DLD1 (cell line): ENCODE results near the gene ID3.

ENCODE experiments used
- in situ Hi-C: cut with HindIII; loops from 2 replicates; pipeline ENCODE4 v1.10.0; 2017; ENCODE audit warnings: low sequenced_read_pairs

The ID3 gene

DNA sequence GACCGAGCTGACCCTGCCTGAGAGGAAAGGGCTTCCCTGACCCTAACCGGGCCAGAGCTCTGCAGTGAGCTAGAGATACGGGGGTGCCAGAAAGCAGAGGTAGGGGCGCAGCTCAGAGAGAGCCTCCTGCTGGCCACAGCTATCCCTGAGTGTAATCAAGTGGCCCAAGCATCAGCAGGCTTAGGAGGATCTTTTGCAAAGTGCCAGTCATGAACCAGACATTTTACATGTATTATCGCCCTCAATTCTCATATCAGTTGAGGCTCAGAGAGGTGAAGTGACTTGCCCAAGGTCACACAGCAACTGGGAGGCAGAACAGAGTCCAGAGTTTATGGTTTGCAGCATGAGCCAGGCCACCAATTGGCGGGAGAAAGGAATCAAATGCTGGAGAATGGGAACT, 7.0 kb upstream of the ID3 start:
- in situ Hi-C loops = no loop called here

DNA sequence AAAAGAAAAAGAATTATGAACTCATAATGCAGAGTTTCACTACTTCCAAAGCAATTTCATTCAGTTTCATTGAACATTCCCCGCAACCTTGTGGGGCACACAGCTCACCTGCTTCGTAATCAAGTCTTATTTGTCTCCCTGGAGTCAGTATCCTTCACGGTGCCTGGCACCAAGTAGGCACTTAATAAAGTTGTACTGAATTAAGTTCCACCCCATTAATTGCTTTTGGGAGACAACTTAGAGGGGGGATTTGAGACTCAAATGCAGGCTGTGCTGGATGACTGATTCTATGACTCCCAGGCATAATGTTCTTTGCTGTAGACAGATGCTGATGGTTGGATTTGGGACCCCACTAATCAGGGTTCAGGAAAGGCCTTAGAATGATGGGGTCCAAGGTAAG, 6.5 kb upstream of the ID3 start:
- in situ Hi-C loops = no loop called here

DNA sequence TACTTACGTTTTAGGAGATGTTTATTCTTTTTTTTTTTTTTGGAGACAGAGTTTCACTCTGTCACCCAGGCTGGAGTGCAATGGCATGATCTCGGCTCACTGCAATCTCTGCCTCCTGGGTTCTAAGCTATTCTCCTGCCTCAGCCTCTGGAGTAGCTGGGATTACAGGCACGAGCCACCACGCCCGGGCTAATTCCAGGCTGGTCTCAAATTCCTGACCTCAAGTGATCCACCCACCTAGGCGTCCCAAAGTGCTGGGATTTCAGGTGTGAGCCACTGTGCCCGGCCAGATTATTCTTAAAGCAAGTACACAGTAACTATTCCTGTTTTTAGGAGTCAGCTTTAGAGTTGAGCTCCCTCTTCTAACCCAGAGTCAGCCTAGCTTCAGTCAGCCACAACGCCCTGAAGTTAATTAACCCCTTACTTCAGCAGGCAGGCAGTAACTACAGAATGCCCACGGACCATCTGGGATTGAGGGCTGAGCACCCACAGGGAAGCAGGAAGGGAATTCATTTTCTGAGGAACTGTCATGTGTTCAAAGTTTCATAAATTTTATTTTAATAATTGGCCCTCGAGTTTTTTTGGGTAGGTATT, 5.3 kb upstream of the ID3 start:
- in situ Hi-C loops = no loop called here

DNA sequence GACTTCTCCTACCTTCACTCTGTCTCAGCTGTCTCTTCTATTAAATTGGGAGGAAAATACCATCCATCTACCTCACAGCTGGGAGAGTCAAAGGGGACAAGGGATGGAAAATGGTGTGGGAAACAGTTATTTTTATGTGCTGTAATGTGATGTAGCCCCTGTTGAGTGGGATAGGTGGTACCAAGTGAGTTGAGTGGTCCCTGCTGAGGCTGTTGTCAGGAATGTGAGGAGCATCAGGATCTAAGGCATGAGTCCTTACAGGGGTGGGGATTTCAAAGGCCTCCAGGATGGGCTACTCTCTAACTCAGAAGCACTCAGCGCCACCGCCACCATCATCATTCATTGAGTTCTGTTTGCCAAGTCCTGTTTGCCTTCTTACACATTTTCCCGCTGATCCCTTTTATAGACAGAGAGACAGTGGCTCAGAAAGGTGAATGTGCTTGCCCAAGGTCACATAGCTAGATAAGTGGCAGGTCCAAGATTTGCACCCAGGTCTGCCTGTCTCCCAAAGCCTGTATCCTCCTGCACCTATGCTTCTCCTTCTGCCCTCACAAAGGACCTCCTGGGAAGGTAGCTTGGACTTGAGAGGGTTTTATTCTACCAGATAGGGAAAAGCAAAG, 4.6 kb upstream of the ID3 start:
- in situ Hi-C loops = no loop called here

DNA sequence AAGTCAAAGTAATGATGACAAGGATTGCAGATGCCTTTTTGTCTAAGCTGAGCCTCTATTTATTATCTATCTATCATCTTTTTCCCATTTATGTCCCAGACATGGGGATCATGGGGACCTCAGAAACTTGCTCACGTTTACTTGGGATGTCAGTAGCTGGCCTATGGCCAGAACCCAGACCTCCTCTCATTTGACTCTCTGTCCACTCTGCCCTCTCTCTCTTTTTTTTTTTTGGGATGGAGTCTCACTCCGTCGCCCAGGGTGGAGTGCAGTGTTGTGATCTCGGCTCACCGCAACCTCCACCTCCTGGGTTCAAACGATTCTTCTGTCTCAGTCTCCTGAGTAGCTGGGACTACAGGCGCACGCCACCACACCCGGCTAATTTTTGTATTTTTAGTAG, 3.7 kb upstream of the ID3 start:
- in situ Hi-C loops = no loop called here

DNA sequence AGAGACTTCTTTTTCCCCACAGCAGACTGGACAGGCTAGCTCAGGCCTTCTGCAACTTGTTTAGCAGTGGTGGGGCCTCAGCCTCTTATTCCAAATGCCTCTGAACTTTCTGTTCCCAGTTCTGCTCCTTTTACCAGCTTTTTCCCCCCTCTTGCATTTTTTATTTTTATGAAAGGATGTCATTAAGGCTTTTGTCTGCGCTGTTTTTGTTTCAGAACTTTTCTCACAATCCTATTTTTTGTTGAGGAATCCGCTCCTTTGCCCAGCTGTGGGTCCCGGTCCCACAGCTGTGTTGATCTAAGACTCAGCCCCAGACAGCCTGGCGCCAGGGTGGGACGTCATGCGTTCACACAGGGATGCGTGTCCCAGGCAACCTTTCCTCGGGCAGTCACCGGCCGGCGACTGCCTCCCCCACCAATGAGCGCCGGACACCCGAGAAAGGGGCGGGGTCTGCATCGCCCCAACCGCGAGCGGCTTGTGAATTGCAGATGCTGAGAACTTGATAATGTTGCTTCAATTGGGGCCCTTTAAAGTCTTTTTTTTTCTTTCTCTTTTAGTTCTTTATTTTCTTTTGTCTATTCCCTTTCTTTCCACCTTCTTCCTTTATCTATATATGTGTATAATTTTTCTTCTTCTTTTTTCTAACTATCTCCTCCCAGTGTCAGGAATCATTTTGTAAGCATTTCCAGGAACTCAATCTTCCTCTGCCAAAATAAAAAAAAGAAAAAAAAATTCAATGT, 3.0 kb upstream of the ID3 start:
- in situ Hi-C loops = no loop called here

DNA sequence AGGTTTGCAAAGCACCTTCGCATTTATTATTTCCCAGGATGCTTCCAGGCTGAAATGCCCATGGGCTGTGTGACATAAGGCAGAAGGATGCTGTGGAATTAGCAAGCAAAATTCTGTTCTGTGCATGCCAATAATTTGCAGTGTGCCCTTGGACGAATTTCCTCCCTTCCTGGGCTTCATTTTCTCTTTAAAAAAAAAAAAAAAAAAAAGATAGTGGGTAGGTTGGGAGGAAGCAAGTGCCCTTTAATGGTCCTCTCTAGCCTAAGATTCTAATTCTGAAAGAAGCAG, 2.5 kb upstream of the ID3 start:
- in situ Hi-C loops = no loop called here

DNA sequence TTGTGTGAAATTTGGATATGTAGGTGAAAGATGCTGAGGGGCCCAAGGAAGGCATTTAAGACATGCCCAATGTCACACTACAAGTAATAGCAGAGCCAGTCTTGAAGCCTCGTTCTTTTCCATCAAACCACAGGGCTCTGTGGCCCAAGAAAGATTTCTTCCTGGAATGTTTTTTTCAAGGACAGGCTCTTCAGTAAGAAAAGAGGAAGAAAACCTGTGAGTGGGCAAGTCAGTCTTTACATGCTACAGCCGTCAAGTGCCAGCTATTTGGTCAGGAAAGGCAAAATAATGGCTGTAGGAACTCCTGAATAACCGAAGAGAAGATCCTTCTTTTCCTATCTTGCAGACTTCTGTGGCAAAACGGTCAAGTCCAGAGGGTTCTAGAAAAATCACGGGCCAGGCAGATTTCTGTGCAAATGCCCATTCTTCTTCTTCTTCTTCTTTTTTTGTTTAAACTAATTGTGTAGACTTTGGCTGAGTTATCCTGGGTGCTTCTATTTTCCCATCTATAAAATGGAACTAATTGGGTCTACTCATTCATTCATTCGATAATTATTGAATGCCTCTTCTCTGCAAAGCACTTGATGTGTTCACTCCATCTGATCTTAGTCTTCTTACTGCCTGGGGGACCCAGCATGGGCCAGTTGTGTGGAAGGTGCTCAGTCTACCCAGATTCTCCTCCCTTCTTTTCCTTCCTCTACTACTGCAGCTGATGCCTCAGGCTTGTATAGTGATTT, 1.9 kb upstream of the ID3 start:
- in situ Hi-C loops = no loop called here

DNA sequence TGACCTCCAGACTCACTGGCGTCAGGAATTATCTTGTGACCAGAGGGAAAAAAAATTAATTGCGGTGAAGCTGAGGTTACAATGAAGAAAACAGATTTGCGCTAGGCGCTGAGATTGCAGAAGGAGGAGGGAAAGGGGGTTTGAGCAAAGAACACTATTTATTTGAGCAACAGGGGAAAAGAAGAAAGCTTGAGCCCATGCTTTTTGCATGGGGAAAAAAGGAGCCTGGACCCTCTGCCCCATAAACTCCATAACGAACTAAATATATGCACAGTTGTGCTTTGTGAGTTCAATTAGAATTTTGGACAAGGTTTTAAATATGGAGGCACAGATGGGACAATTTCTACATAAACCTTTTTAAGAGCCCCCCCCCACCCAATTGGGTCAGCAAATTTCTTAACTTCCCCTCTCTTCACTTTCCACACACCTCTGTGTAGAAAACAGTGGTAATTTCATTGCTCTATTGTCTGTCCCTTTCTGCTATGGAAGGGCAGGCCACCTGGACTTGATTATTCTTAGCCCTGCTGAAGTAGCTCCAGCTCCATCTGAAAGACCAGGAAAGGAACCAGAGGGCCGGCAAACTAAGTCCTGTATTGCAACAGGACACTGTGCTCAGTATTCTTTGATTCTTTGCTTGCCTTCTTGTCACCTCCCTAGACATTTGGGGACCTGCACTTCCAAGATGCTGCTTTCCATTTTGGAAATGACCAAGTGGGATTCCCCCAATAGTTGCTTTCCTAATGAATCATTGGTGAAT, 862 bp upstream of the ID3 start:
- in situ Hi-C loops = no loop called here

DNA sequence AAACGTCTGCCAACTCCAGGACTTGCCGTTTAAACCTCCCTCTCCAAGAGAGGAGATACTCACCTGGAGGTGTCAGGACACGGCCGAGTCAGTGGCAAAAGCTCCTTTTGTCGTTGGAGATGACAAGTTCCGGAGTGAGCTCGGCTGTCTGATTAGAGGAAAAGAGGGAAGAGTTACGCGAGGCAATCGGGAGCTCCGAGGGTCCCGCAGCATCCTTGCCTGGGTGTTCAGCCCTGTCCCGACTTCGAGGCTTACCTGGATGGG, 497 bp downstream of the ID3 start:
- in situ Hi-C loops = no loop called here

DNA sequence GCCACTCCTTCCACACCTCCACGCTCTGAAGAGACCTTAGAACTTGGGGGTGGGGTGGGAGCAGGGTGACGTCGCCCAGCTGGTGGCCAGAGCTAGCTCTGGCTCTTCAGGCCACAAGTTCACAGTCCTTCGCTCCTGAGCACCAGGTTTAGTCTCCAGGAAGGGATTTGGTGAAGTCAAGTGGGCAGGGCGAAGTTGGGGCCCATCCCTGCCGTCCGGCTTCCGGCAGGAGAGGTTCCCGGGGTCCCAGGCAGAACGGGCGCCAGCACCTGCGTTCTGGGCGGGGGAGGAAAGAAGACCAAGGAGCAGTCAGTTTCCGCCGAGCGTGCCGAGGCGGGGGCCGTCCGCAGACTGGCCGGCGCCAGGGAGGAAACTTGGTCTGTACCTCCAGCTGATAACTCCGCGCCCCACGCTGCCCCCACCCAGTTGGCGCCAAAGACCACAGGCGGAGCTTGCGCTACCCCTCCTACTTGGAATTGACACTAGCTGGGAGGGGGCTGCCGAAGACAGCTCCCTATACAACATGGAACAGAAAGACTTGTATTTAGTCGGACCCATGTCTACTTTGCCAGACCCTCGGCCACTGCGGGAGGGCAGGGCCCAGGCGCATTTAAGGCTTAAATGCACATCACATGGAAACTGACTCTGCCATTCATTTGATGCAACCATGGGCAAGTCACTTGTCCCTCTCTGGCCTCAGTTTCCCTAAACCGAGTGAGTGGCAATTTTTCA, 995 bp downstream of the ID3 start:
- in situ Hi-C loops = no loop called here

DNA sequence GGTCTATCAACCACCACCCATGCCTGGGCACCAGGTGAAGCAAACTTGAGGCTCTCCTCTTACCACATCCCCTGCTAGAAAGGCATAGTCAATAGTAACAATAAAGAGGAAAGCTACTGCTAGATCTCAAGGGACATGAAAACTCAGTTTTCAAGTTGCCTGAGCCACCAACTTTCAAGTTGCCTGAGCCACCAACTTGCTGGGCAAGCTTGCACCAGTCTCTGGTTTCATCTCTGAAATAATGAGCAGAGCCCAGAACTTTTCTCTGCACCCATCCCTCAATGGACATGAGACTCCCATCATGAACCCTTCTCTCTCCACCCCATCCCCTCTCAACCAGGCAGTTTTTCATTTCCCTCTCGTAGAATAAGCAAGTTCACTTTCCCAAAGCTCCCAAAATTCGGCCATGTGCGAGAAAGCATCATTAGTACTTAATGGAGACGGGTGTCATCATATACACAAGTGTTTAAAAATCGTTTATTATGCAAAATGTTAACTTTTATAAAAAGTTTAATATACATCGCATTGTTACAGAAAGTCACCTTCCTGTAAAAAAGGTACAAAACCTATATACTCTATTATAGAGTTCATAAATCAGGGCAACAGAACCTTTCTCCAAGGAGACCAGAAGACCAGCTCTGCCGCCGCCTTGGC, 1.7 kb downstream of the ID3 start:
- in situ Hi-C loops = no loop called here

DNA sequence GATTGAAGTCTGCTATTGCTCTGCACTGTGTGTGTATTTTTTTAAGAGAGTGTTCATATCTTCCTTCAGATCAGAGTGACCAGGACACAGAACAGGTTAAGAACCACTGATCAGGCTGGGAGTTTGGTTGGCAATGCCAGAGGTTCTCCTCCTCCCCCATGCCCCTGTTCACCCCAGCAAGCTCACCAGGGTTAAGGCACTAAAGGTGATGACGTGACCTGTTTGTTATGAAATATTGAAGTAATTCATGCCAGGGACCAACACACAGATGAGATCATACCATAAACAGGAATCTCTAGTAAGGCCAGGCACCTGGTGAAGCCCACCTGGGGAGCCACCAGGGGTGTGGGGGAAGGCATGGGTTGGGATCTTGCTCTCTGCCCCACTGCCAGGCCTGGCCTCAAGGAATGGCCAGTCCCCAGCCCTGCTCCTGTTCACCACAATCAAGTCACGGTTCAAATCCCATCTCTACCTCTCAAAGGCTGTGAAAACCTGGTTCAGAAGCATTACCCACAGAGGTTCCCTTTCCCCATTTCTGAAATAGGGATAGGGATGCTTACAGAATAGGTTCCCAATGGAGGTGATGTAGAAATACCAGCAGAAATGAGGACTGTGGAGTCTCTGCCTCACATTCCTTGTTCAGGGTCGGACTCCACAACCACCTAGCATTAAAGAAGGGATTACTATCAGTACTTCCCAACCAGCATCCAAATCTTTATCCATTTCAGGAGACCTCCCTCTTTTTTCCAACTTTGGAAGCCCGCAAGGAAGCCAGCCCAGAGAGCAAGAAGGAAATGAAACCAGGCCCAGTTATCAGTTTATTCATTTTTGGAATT, 2.4 kb downstream of the ID3 start:
- in situ Hi-C loops = no loop called here

DNA sequence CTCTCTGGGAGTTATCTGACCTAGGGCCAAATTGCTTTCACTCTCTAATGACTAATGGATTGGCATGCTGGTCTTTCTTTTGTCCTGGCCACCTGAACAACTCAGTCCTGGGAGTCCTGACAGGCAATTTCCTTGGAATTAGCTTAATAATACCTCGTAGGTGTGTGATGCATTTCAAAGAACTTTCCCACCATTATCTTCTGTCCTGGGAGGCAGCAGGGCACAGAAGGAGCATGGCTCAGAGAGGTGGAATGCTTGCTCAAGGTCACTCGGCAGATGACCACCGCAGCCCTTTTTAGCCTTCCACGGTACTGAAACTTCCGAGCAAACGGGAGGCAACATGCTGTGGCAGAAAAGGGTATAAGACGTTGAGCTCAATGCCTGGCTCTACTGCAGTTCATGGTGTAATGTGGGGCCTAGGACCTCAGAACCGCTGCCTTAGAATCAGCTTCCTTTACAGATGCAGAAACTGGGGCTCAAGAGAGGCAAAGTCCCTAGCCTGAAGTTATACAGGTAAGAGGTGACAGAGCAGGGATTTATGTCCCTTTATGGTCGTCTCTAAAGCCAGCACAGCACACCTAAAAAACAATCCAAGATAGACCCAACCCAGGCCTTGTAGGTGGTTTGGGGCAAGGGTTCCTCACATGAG, 3.2 kb downstream of the ID3 start:
- in situ Hi-C loops = no loop called here

DNA sequence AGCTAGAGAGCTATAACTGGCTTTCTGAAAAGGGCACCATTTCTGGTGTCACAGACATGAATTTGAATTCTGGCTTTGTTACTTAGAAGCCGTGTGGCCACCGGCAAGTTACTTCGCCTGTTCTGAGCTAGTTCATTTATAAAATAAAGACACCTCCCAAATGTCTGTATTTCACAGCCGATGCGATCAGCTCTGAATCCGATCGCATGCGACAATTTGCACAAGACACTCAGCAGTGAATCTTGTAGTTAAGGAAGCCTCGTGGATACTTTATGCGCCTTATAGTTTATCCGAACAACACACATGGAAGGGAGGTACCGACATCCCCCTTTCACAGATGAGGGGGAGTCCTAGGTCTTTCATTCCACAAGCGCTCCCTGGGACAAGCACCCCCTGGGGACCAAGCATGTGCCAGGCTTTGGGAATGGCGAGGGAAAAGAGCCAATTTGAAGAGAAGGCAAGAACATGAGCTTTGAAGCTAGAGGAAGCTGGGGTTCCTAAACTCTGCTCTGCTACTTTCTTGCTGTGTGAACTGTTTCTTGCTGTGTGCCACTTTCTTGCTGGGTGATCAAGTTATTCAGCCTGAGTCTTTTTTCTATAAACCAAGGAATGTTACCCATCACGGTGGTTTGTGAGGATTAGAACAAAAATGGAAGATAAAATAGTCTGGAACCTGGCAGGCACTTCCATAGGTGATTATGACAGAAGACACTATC, 3.9 kb downstream of the ID3 start:
- in situ Hi-C loops = no loop called here

DNA sequence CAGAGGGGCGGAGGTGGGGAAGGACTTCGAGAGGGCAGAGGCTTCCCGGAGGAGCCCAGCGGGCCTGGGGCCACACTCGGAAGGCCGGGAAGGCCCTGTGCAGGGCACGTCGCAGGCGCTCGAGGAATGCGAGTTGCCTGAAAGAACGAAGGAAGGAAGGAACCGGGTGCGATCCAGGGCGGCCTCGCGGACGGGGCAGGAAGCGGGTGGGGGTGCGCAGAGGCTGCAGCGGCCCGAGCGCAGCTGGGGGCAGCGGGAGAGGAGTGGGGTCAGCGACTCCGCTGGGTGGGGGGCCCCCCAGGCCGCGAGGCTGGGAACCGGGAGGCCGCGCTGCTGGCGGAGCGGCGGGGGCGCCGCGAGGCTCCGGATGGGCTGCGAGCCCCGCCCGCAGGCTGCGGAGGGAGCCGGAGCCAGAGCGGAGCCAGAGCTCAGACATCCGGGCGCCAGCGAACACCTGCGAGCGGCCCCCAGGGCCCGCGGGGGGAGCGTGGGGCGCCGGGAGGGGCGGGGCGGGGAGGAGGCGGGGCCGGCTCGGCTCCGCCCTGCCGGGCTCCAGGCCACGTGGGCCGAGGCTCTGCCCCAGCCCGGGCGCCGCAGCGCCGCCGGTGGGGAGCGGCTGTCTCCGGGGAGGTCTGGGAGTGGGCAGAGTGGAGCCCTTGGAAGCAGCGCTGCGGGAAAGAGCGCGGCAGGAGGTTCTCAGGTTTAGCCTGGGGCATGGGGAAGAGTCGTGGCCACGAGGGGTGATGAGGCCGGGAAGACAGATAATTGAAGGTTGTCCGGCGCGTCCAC, 4.6 kb downstream of the ID3 start:
- in situ Hi-C loops = no loop called here

DNA sequence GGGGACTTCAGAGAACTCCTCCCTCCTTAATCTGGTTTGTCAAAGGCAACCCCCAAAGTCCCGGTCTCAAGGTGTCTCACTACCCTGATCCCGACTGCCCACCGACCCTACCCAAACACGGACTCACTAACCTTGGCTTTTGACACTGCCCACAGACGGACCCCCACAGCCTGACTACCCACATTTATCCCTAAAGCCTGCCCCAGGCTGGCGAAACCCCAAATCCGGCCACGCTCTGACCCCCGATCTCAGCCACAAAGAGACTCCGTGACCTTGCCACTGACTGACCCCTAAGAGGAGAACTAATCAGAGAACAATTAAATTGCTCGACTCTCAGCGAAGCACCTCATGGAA, 5.2 kb downstream of the ID3 start:
- in situ Hi-C loops = no loop called here
